Transverse colon (tissue), 4 donors: ENCODE results near the gene OTUB2.

Source experiments
- EP300 ChIP-seq: sonication (generic); formaldehyde crosslinking; IDR thresholded peaks from one replicate; pipeline ENCODE4 v1.6.1; 2017; ENCODE audit warnings: antibody characterized with exemption, low read depth
- POLR2A ChIP-seq: fragments of 450-650 bp; IDR thresholded peaks from one replicate; pipeline ENCODE4 v1.6.1; 2016; ENCODE audit warnings: antibody characterized with exemption, mild to moderate bottlenecking, moderate library complexity
- POLR2AphosphoS5 ChIP-seq, 3 donors: sonication (generic); formaldehyde crosslinking; IDR thresholded peaks; one replicate each; pipeline ENCODE4 v1.6.1; 2016; ENCODE audit warnings: antibody characterized with exemption in 3 of 3
- TF ChIP-seq, protein P1 (sequence below), 5 experiments: fragments of 200-600 bp in 3 of 5; fragments of 450-650 bp in 2 of 5; sonication (generic) in 3 of 5; IDR thresholded peaks; 1 replicate in 2 of 5; 2 replicates in 3 of 5; pipeline ENCODE4 v1.5.1; 2016 to 2017; ENCODE audit warnings: antibody characterized with exemption in 5 of 5, inconsistent platforms in 3 of 5, mild to moderate bottlenecking in 2 of 5, moderate library complexity in 1 of 5

DNA sequence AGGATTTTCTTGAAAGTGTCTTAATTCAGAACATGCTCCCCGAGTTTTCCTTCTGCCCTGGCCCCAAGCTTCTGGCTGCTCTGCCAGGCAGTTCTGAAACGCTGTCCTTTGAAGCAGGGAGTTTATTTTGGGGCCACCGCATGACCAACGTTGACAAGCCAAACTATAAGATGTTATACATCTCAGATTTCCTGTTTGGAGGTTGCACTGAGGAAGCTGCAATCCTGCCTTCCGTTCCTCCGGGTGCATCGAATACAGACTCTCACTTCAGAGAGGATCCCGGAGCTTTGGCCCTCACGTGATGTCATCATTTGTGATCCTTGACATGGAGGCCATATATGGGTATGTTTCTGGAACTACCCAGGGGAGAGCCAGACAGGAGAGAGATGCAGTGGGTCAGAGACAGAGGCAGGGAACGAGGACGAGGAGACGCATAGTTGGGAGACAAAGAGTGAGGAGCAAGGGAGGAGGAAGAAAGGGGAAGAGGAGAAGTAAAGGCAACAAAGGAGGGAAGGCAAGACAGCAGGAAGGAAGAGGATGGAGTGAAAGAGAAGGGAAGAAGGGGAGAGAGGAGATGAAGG is 49.6 kb upstream of the OTUB2 start, which contains the start of gene ASB2:
- TF ChIP-seq EP300, result no peak
- TF ChIP-seq, protein P1, sequence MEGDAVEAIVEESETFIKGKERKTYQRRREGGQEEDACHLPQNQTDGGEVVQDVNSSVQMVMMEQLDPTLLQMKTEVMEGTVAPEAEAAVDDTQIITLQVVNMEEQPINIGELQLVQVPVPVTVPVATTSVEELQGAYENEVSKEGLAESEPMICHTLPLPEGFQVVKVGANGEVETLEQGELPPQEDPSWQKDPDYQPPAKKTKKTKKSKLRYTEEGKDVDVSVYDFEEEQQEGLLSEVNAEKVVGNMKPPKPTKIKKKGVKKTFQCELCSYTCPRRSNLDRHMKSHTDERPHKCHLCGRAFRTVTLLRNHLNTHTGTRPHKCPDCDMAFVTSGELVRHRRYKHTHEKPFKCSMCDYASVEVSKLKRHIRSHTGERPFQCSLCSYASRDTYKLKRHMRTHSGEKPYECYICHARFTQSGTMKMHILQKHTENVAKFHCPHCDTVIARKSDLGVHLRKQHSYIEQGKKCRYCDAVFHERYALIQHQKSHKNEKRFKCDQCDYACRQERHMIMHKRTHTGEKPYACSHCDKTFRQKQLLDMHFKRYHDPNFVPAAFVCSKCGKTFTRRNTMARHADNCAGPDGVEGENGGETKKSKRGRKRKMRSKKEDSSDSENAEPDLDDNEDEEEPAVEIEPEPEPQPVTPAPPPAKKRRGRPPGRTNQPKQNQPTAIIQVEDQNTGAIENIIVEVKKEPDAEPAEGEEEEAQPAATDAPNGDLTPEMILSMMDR (IDR thresholded peaks at IDR 0.05), result no peak
- peak; percentile 45 for TF ChIP-seq POLR2A
- peak; percentile 81 to 89 (median 83) for TF ChIP-seq POLR2AphosphoS5 (IDR thresholded peaks at IDR 0.05)
